HL-60 (cell line): ENCODE measurements around the gene LAP3.

Source experiments
- DNase-seq, 2 experiments: peaks; one replicate each; pipeline ENCODE4 v3.0.0-alpha.2; 2010 to 2020; ENCODE audit warnings: low read depth in 1 of 2, low spot score in 1 of 2
- H3K27ac ChIP-seq: fragments of 250-450 bp; sonication (Bioruptor Pico); replicated peaks from 2 replicates; pipeline ENCODE4 v1.5.1; 2020; ENCODE audit warnings: mild to moderate bottlenecking, moderate library complexity
- H3K27me3 ChIP-seq: fragments of 250-450 bp; sonication (Bioruptor Pico); 2 replicates; pipeline ENCODE4 v1.5.1; 2021; ENCODE audit warnings: mild to moderate bottlenecking, moderate library complexity; ENCODE audit not compliant: insufficient read depth, poor library complexity, severe bottlenecking
- H3K4me3 ChIP-seq: replicated peaks from 2 replicates; pipeline ENCODE4 v1.5.1; 2011; ENCODE audit warnings: mild to moderate bottlenecking, control low read depth, low read length; ENCODE audit not compliant: insufficient read depth
- CTCF ChIP-seq: IDR thresholded peaks from one replicate; pipeline ENCODE4 v1.5.1; 2011; ENCODE audit warnings: low read length, control low read depth, inconsistent platforms; ENCODE audit not compliant: insufficient read depth
- GABPA ChIP-seq: IDR thresholded peaks from 2 replicates; pipeline ENCODE4 v1.6.1; 2012; ENCODE audit warnings: low read depth
- POLR2AphosphoS5 ChIP-seq: IDR thresholded peaks from 2 replicates; pipeline ENCODE4 v1.6.1; 2012; ENCODE audit warnings: low read depth
- SPI1 ChIP-seq: IDR thresholded peaks from 2 replicates; pipeline ENCODE4 v1.6.1; 2012; ENCODE audit warnings: low read depth, mild to moderate bottlenecking, borderline replicate concordance
- TF ChIP-seq, protein P1 (sequence below): IDR thresholded peaks from 2 replicates; pipeline ENCODE4 v1.6.1; 2012; ENCODE audit warnings: low read depth; ENCODE audit not compliant: insufficient replicate concordance

Gene LAP3

GRCh38 chr4:17584521-17585213 is 7.7 kb downstream of the LAP3 start:
- Histone ChIP-seq H3K4me3 (no peak overlapping the region), H3K27ac (no peak overlapping the region), H3K27me3 (no peaks in the 10 kb centered on the region)
- no peak for DNase-seq
- TF ChIP-seq, protein P1, sequence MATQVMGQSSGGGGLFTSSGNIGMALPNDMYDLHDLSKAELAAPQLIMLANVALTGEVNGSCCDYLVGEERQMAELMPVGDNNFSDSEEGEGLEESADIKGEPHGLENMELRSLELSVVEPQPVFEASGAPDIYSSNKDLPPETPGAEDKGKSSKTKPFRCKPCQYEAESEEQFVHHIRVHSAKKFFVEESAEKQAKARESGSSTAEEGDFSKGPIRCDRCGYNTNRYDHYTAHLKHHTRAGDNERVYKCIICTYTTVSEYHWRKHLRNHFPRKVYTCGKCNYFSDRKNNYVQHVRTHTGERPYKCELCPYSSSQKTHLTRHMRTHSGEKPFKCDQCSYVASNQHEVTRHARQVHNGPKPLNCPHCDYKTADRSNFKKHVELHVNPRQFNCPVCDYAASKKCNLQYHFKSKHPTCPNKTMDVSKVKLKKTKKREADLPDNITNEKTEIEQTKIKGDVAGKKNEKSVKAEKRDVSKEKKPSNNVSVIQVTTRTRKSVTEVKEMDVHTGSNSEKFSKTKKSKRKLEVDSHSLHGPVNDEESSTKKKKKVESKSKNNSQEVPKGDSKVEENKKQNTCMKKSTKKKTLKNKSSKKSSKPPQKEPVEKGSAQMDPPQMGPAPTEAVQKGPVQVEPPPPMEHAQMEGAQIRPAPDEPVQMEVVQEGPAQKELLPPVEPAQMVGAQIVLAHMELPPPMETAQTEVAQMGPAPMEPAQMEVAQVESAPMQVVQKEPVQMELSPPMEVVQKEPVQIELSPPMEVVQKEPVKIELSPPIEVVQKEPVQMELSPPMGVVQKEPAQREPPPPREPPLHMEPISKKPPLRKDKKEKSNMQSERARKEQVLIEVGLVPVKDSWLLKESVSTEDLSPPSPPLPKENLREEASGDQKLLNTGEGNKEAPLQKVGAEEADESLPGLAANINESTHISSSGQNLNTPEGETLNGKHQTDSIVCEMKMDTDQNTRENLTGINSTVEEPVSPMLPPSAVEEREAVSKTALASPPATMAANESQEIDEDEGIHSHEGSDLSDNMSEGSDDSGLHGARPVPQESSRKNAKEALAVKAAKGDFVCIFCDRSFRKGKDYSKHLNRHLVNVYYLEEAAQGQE = no peak
- TF ChIP-seq SPI1 (no peak), POLR2AphosphoS5 (no peak), CTCF (no peak)

GRCh38 chr4:17587094-17587822 is 10.3 kb downstream of the LAP3 start:
- no peak for DNase-seq
- Histone ChIP-seq H3K4me3 (no peak overlapping the region), H3K27me3 (no peaks in the 10 kb centered on the region), H3K27ac (no peak overlapping the region)
- TF ChIP-seq POLR2AphosphoS5 = no peak
- no peak for TF ChIP-seq SPI1
- no peak for TF ChIP-seq GABPA
- no peak for TF ChIP-seq CTCF
- TF ChIP-seq, protein P1 = no peak

GRCh38 chr4:17589355-17589754 is 12.4 kb downstream of the LAP3 start:
- Histone ChIP-seq H3K27me3 (no peaks in the 10 kb centered on the region), H3K27ac (no peak overlapping the region), H3K4me3 (no peak overlapping the region)
- no peak for DNase-seq
- TF ChIP-seq SPI1 (no peak), POLR2AphosphoS5 (no peak), CTCF (no peak), GABPA (no peak)
- TF ChIP-seq, protein P1 = no peak
